HL-60 (cell line): ENCODE measurements around the gene CDH1.

Experiments
- POLR2AphosphoS5 ChIP-seq: IDR thresholded peaks from 2 replicates; pipeline ENCODE4 v1.6.1; 2012; ENCODE audit warnings: low read depth
- TF ChIP-seq, protein P1 (sequence below): IDR thresholded peaks from one replicate; pipeline ENCODE4 v1.5.1; 2011; ENCODE audit warnings: low read length, control low read depth, inconsistent platforms; ENCODE audit not compliant: insufficient read depth
- TF ChIP-seq, protein P2 (sequence below): IDR thresholded peaks from 2 replicates; pipeline ENCODE4 v1.6.1; 2012; ENCODE audit warnings: low read depth; ENCODE audit not compliant: insufficient replicate concordance

DNA sequence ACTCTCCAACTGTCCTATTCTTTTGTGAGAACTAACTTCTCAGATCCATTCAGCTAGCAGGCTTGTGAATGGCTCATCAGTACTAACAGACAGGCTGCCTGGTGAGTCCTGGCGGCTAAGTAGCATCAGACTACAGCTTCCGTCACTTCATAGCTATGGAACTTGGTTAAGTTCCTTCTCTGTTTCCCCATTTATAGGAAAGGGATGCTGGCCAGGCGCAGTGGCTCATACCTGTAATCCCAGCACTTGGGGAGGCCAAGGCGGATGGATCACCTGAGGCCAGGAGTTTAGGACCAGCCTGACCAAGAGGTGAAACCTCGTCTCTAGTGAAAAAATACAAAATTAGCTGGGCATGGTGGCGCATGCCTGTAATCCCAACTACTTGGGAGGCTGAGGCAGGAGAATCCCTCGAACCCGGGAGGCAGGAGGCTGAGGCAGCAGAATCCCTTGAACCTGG, 56.3 kb downstream of the CDH1 start:
- TF ChIP-seq, protein P1, sequence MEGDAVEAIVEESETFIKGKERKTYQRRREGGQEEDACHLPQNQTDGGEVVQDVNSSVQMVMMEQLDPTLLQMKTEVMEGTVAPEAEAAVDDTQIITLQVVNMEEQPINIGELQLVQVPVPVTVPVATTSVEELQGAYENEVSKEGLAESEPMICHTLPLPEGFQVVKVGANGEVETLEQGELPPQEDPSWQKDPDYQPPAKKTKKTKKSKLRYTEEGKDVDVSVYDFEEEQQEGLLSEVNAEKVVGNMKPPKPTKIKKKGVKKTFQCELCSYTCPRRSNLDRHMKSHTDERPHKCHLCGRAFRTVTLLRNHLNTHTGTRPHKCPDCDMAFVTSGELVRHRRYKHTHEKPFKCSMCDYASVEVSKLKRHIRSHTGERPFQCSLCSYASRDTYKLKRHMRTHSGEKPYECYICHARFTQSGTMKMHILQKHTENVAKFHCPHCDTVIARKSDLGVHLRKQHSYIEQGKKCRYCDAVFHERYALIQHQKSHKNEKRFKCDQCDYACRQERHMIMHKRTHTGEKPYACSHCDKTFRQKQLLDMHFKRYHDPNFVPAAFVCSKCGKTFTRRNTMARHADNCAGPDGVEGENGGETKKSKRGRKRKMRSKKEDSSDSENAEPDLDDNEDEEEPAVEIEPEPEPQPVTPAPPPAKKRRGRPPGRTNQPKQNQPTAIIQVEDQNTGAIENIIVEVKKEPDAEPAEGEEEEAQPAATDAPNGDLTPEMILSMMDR: no peak
- TF ChIP-seq, protein P2, sequence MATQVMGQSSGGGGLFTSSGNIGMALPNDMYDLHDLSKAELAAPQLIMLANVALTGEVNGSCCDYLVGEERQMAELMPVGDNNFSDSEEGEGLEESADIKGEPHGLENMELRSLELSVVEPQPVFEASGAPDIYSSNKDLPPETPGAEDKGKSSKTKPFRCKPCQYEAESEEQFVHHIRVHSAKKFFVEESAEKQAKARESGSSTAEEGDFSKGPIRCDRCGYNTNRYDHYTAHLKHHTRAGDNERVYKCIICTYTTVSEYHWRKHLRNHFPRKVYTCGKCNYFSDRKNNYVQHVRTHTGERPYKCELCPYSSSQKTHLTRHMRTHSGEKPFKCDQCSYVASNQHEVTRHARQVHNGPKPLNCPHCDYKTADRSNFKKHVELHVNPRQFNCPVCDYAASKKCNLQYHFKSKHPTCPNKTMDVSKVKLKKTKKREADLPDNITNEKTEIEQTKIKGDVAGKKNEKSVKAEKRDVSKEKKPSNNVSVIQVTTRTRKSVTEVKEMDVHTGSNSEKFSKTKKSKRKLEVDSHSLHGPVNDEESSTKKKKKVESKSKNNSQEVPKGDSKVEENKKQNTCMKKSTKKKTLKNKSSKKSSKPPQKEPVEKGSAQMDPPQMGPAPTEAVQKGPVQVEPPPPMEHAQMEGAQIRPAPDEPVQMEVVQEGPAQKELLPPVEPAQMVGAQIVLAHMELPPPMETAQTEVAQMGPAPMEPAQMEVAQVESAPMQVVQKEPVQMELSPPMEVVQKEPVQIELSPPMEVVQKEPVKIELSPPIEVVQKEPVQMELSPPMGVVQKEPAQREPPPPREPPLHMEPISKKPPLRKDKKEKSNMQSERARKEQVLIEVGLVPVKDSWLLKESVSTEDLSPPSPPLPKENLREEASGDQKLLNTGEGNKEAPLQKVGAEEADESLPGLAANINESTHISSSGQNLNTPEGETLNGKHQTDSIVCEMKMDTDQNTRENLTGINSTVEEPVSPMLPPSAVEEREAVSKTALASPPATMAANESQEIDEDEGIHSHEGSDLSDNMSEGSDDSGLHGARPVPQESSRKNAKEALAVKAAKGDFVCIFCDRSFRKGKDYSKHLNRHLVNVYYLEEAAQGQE: no peak
- TF ChIP-seq POLR2AphosphoS5: no peak
